Dermis microvascular lymphatic vessel endothelial cell (primary cell): Measurements from ENCODE around the gene CLEC5A. TPM values are rescaled to one million over a fixed set of nuclear protein-coding genes. Genes with fewer than 3 reads are reported as not detected.
A peak's percentile ranks its signal among the peaks of the same experiment; 100 is the strongest.
"Not testable (repeated sequence)": the region's sequence is repeated elsewhere in the genome, so short reads cannot be mapped to it uniquely, and the experiment has no call there.

Source experiments
- DNase-seq, 2 donors: peaks; one replicate each; pipeline versions ENCODE4 v3.0.0 to v3.0.0-alpha.2; 2010; ENCODE audit warnings: low read depth in 2 of 2
- total RNA-seq: library from RNA; depleted of rRNA; stranded (reverse); fragments of >200 nt; gene quantifications from 2 replicates; pipeline ENCODE4 v1.2.1, GENCODE V29; 2014

CLEC5A gene
- not detected in 2 replicates for total RNA-seq

DNA sequence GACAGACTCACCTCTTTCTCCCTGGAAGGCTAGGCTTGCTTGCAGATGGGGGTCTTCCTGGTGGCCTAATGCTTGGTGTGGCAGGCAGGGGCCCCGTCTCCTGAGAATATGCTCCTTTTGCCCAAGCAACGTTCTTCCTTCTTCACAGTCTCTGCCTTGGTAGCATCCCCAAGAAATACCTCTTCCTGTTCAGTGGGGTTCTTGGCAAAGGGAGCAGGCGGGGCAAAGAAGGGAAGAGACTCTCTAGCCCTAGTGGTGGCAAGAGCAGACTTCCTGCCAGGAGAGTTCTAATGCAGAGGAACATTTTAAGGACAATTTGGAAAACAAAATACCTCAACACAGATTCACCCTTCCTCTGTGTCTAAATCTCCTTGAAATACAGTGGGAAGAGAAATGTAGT lies at the start of gene CLEC5A:
Gene CLEC5A (minus strand): TSS at position 179 of the 400 bp plus-strand sequence. CDS start 682 bp downstream, outside the sequence.
- DNase-seq: no peak

DNA sequence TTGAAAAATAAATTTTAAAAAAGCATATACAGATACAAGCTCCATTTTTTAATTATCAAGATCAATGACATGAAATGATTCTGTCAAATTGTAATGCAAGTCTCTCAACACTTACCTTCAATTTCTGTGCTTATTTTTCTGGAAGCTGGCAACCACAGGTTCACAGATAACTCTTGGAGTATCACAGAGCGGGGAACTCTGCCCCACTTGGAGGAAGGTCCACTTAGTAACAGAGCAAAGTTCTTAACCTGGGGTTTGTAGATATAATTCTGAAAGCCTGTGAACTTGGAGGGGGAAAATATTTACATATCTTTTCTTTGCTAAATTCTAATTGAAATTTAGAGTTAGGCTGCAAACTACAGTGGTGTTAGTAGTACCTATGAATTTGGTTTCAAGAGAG lies 46.6 kb upstream of the CLEC5A start:
- DNase-seq: no peak

GRCh38 chr7:141992688-141993087 lies 45.9 kb upstream of the CLEC5A start:
- no peak for DNase-seq

- DNase-seq: no peak
Observed at GRCh38 chr7:141992156-141992555, 45.4 kb upstream of the CLEC5A start.

DNA sequence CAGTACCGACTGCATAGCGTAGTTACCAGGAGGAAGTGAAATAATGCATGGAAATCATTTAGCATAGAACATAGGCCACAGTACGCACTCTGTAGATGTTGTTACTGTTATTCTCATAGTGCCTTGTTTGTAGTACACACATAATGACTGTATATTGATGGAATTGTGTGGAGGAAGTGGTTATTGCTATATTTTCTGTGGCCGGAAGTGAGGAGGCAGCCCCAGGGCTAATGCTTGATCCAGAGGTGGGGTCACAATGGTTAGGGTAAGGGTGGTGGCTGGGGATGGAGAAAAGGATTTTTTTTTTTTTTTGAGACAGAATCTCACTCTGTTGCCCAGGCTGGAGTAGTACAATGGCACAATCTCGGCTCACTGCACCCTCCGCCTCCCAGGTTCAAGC lies 44.4 kb upstream of the CLEC5A start:
- no peak for DNase-seq

- no peak for DNase-seq
Observed at GRCh38 chr7:141990011-141990725, 43.4 kb upstream of the CLEC5A start.

DNA sequence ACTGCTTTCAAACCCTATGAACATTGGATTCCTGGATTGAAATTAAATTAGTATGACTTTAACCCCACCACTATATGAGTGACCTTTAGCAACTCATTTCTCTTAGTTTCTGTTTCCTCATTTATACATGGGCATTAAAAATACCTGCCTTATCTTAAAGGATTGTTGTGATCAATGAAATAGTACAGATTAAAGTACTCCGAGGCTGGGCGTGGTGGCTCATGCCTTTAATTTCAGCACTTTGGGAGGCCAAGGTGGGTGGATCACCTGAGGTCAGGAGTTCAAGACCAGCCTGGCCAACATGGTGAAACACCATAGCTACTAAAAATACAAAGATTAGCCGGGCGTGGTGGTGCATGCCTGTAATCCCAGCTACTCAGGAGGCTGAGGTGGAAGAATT lies 41.0 kb upstream of the CLEC5A start:
- not testable (repeated sequence) for DNase-seq

DNA sequence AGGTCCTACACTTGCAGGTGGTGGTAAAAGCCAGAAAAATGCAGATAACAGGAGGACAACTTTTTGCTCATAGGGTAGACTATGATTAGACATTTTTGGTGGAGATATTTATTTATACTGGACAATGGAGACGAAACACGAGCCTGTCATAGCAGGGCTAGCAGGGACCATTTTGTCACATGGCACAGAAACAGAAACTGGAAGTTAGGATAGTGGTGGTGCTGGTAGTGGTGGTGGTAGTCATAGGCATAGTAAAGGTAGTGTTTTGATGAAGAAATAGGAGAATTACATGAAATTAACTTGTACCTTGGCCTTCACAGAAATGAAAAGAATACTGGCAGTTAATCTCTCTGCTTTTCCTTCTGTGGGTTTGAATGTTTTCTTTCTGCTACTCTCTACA lies 40.1 kb upstream of the CLEC5A start:
- no peak for DNase-seq

DNA sequence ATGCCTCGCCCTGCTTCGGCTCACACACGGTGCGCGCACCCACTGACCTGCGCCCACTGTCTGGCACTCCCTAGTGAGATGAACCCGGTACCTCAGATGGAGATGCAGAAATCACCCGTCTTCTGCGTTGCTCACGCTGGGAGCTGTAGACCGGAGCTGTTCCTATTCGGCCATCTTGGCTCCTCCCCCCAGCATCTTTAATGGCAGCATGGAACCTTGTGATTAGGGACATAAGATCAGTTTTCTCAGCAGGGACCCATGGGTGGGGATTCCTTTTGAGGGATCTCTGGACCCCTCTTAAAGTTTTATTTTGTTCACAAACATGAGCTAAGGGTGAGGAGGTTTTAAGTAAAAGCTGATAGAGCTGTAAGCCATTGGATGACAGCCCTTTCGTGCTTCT lies 39.2 kb upstream of the CLEC5A start:
- not testable (repeated sequence) for DNase-seq

- no peak for DNase-seq
Observed at GRCh38 chr7:141979568-141979967, 32.8 kb upstream of the CLEC5A start.

GRCh38 chr7:141978351-141978750 lies 31.6 kb upstream of the CLEC5A start:
- no peak for DNase-seq

GRCh38 chr7:141976524-141977245 lies 29.9 kb upstream of the CLEC5A start:
- DNase-seq: no peak

DNA sequence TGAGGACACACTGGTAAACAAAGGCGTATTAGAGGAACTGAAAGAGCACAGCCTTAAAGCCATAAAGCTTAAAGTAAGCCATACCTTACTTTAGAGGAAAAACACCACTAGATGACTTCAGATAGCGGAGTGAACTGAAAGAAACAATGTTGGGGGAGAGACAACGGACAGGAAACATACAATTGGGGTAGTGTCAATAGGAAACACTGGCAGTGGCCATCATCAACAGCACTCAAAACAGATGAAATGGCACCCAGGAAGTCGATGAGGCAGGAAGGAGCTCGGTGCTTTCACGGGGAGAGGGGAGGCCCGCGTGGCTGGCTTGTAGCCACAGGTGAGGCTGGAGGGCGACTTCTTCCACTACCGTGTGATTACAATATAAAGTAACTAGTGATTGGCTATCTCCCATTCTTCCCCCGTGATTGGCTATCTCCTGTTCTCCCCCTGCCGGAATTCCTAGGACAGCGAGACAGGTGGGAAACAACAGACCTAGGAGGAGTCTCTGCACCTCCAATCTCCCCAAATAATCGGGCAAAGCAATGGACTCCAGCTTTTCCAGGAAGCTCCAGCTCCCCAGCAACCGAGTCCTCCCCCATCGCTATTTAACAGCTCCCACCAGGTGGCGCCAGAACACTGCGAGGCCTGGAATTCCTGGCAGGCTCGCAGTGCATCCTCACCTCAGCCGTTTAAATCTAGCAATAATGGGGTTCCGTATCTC lies 29.2 kb upstream of the CLEC5A start:
- DNase-seq: peak; percentile 1 to 32

GRCh38 chr7:141974831-141975230 lies 28.1 kb upstream of the CLEC5A start:
- DNase-seq: no peak

DNA sequence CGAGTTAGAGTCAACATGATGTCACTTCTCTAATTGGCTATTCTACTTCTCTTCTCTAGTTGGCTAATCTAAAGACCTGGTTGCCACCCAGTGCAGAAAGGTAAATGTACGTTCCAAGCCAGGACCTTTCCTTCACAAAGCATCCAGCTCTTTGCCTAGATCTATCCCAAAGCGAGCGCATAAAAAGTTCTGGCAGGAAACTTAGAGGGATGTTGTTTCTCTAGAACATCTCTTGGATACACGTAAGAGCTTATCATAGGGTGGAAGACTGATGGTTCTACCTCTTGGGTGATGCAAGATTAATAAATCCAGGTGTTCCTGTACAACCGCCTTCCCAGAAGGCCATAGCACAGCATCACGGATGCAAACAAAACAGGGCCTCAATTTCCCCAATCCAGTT lies 26.9 kb upstream of the CLEC5A start, which contains the start of gene TAS2R38:
Gene TAS2R38 (minus strand): TSS at position 101 of the 400 bp plus-strand sequence. CDS start 84 bp downstream, at position 17.
- no peak for DNase-seq

DNA sequence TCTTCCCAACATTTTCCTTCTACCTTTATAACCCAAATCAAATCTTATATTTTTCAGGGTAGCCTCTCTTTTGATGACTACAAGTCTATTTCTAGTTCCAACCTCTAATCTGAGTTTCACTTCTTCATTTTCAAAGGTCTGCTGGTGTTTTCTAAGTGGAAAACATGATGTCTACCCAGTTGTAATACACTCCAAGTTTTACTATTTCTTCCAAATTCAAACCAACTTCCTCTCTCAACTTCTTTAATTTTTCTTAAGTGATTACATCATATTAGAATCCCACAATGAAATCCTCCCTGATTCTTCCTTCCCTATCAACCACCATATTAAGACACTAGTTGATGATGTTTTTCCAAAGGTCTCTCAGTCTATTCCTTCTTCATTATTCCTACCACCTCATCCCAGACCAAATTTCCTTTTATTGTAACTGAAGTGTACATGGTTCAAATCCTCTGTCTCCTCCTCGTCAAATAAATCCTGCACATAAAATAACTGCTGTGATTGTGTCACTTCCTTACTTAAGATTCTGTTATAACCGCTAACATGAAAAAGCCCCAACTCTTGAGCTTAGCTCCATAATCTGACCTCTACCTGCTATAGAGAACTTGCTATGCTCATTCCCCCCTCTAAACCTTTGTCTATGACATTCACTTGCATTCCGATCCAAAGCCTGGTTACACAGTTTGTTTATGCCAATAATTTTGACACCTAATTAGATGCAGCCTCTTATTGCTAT lies 14.1 kb upstream of the CLEC5A start:
- DNase-seq: no peak

GRCh38 chr7:141956084-141956483 lies 9.3 kb upstream of the CLEC5A start:
- DNase-seq: no peak

DNA sequence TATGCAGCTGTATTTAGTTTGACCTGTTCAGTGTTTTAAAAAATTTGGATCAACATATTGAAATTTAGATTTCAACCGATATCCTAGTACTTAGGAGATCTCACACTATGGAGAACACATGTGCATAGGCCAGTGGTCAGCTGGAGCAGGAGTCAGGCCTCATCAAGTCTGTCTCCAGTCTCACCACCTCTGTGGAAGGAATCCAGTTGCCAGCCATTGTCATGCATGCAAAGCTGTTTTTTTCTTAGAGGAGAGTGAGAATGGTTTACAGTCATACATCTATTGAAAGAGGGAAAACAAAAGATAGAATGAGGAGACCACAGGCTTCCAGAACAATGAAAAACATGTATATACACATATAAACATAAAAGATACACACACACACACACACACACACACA lies 7.6 kb upstream of the CLEC5A start:
- no peak for DNase-seq

- no peak for DNase-seq
Observed at GRCh38 chr7:141952461-141952860, 5.7 kb upstream of the CLEC5A start.

- no peak for DNase-seq
Observed at GRCh38 chr7:141950806-141951205, 4.0 kb upstream of the CLEC5A start.

DNA sequence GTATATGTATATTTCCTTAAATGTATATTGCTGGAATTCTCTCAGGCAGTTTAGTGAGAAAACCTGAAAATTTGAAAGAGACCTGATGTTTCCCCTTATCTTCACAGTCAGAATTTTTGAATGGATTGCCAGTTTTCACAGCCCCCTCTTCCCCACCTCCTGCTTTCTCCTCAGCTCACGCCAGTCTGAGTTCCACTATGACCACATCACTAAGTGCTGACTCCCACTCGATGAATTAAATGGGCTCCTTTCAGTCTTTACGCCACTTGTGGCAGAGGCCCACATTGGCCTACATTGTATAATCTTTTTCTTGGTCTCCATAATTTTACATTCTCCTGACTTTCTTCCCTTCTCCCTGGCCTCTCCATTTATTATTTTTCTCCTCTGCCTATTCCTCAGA lies 3.1 kb upstream of the CLEC5A start:
- DNase-seq: no peak

- no peak for DNase-seq
Observed at GRCh38 chr7:141949451-141949850, 2.7 kb upstream of the CLEC5A start.
